GM12873 (cell line): ENCODE measurements around the gene SEMA4C.

ENCODE experiments used
- CTCF ChIP-seq: IDR thresholded peaks from 2 replicates; pipeline ENCODE4 v1.5.1; 2012; ENCODE audit warnings: low read depth, mild to moderate bottlenecking, moderate library complexity, low read length, control low read depth; ENCODE audit not compliant: insufficient read depth; ENCODE audit errors: missing control alignments

The SEMA4C gene

DNA sequence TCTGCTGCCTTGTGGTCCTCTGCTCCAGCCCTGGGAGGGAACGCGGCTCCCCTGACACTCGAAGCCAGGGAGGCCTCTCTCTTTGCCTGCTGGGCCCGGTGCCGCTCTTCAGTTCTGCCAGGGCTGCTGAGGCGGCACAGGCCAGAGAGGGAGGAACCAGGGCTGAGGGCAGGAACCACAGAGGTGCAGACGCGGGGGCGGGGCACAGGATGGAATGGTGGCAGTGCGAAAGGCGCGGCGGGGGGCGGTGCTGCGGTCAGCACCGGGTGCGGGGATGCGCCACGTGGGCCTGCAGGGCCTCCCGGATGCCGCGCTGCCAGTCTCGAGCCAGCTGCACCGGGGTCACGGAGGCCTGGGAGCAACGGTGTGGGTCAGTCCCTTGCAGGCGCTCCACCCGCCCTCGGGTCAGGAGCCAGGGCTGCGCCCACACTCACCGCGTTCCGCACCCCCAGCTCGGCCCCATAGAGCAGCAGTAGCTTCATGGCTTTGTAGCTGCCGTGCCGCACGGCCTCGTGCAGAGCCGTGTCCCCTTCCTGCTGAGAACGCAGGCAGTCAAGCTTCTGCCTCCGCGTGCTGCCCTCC is 30.5 kb downstream of the SEMA4C start:
- no peak for TF ChIP-seq CTCF

GRCh38 chr2:96838345-96839292 is 31.3 kb downstream of the SEMA4C start:
- no peak for TF ChIP-seq CTCF

DNA sequence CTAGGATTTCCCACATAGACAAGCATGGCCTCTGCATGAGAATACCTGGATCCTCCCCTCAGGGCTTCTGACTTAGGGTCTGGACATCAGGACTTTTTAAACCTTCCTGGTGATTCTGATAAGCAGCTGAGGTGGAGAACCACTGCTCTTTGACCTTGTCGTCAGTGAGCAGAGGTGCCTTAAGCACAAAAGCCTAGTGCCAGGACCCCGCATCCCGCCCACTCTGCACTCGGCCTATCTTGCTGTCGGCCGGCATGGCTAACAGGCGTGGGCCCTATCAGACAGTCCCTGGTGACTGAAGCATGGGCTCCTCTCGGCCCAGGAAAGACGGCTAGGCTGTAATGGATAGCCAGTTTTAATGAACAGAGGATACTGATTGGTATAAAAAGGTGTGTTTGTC is 32.3 kb downstream of the SEMA4C start:
- TF ChIP-seq CTCF, result no peak

DNA sequence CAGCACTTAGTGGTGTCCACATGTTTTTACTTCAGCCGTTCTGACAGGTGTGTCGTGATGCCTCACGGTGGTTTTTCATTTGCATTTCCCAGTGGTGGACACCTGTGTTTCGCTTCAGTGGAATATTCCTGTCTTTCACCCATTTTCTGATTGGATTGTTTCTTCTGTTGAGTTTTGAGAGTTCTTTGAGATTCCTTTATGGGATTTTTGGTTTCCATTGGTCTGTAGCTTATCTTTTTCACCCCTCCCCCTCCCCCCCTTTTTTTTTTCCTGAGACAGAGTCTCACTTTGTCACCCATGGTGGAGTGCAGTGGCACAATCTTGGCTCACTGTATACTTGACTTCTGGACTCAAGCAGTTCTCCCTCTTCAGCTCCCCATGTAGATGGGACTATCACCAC is 34.0 kb downstream of the SEMA4C start:
- no peak for TF ChIP-seq CTCF

- TF ChIP-seq CTCF, result no peak
Measured at GRCh38 chr2:96832754-96833507, 36.9 kb downstream of the SEMA4C start.

DNA sequence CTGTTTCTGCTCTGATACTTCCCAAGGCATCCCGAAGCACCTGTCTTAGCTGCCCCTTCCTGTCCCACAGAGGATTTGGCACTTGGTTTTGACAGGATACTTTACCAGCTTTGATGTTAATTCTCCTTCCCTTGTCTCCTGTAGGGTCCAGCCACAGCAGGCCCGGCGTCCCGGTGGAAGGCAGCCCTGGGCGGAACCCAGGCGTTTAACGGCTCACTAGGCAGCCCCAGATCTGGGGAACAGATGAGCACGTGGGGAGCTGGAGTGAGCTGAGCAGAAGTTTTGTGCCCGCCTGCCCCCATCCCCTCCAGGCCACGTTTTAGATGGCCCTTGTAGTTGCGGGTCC is 37.5 kb downstream of the SEMA4C start:
- TF ChIP-seq CTCF, result no peak

GRCh38 chr2:96831679-96832078 is 38.2 kb downstream of the SEMA4C start:
- no peak for TF ChIP-seq CTCF
